SK-N-MC (cell line): ENCODE data around the gene MFN2.
"Not testable (repeated sequence)": the region's sequence is repeated elsewhere in the genome, so short reads cannot be mapped to it uniquely, and the experiment has no call there.

ENCODE experiments used
- DNase-seq: peaks from one replicate; pipeline ENCODE4 v3.0.0-alpha.2; 2011; ENCODE audit warnings: low read depth, low spot score
- H3K27ac ChIP-seq: fragments of 200-600 bp; sonication (generic); 2 replicates; pipeline ENCODE4 v1.5.1; 2016; ENCODE audit warnings: mixed run types
- H3K36me3 ChIP-seq: fragments of 200-600 bp; sonication (generic); 2 replicates; pipeline ENCODE4 v1.6.1; 2017; ENCODE audit warnings: antibody characterized with exemption, low read length, mixed read lengths; ENCODE audit not compliant: insufficient read depth
- H3K4me3 ChIP-seq: fragments of 200-600 bp; sonication (generic); 2 replicates; pipeline ENCODE4 v1.5.1; 2016
- H3K9ac ChIP-seq: fragments of 200-600 bp; sonication (generic); 2 replicates; pipeline ENCODE4 v1.8.0; 2017; ENCODE audit warnings: mixed run types, mixed read lengths; ENCODE audit not compliant: insufficient read length
- H3K9me3 ChIP-seq: fragments of 200-600 bp; sonication (generic); 2 replicates; pipeline ENCODE4 v1.6.1; 2017; ENCODE audit warnings: low read depth, mild to moderate bottlenecking, antibody characterized with exemption, low read length, moderate library complexity, mixed read lengths
- EZH2 ChIP-seq: fragments of 200-600 bp; sonication (generic); IDR thresholded peaks from one replicate; pipeline ENCODE4 v1.6.1; 2017; ENCODE audit warnings: antibody characterized with exemption
- FOXP2 ChIP-seq: optimal IDR thresholded peaks from 2 replicates; pipeline ENCODE3; 2011; ENCODE audit warnings: mild to moderate bottlenecking, moderate library complexity; ENCODE audit not compliant: insufficient read depth; ENCODE audit errors: extremely low read length, control extremely low read depth
- POLR2AphosphoS5 ChIP-seq: IDR thresholded peaks from 2 replicates; pipeline ENCODE4 v1.6.1; 2012; ENCODE audit warnings: mild to moderate bottlenecking, low read depth, low read length, borderline replicate concordance

MFN2 gene

DNA sequence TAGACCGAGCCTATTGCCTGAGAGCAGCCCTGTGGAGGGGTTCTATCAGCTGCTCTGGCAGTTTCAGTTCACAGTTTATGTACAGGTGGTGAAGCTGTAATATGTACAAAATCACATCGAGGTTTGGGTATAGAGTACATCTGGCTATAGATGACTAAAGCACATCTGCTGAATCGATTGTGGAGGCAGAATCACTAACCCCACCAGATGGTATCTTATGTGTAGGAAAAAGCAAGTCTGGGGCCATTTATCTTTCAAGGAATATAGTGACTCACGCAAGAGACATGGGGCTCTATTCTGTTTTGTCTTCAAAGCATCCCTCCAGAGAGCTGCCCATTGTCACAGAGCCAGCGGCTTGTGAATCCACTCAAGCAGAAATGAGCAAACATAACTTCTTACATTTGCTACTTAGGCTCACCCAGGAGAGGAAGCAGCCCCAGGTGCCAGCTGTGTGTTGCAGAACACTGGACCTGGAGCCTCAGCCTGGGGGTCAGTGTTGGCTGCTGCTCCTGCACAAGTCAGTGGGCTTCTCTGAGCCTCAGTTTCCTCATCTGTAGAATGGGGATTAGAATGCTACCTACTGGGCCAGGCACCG is 60.3 kb downstream of the MFN2 start:
- H3K27ac ChIP-seq = no peak overlapping the region
- TF ChIP-seq FOXP2 (no peak), EZH2 (no peak), POLR2AphosphoS5 (no peak)
- no peak overlapping the region for H3K4me3 ChIP-seq
- H3K9me3 ChIP-seq = no peaks in the 10 kb centered on the region
- no peak overlapping the region for H3K9ac ChIP-seq
- no peaks in the 10 kb centered on the region for H3K36me3 ChIP-seq
- DNase-seq = no peak

DNA sequence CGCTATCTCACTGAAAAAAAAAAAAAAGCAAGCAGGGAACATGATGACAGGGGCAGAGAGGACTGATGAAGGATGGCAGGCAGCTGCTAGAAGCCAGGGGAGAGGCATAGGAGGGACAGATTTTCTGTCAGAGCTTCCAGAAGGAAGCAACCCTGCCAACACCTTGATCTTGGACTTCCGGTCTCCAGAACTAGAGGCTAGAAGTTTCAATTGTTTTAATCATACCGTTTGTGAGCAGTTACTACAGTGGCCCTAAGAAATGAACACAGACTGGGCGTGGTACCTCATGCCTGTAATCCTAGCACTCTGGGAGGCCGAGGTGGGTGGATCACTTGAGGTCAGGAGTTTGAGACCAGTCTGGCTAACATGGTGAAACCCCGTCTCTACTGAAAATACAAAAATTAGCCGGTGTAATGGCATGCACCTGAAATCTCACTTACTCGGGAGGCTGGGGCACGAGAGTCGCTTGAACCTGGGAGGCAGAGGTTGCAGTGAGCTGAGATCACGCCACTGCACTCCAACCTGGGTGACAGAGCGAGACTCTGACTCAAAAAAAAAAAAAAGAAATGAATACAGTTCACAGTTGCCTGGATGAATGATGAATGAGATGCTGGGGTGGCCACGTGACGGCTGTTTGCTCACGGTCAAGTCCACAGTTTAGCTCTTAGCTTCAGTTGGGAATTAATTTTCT is 64.1 kb downstream of the MFN2 start:
- not testable (repeated sequence) for H3K9ac ChIP-seq, H3K4me3 ChIP-seq, DNase-seq, H3K27ac ChIP-seq, H3K9me3 ChIP-seq, H3K36me3 ChIP-seq

DNA sequence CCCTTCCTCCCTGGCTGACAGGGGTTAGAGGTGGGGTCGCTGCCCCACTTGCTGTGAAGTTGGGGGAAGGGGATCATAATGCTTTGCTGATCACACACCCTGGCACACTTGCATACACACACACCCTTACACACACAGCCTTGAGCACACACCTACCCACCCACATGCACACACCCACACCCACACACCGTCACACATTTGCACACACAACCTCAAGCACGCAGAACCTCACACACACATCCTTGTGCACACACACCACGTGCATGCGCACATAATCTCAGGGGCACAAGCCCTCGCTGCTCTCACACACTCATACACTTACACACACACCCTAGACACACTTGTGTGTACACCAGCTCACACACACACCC is 66.5 kb downstream of the MFN2 start:
- no peak overlapping the region for H3K4me3 ChIP-seq
- DNase-seq = no peak

DNA sequence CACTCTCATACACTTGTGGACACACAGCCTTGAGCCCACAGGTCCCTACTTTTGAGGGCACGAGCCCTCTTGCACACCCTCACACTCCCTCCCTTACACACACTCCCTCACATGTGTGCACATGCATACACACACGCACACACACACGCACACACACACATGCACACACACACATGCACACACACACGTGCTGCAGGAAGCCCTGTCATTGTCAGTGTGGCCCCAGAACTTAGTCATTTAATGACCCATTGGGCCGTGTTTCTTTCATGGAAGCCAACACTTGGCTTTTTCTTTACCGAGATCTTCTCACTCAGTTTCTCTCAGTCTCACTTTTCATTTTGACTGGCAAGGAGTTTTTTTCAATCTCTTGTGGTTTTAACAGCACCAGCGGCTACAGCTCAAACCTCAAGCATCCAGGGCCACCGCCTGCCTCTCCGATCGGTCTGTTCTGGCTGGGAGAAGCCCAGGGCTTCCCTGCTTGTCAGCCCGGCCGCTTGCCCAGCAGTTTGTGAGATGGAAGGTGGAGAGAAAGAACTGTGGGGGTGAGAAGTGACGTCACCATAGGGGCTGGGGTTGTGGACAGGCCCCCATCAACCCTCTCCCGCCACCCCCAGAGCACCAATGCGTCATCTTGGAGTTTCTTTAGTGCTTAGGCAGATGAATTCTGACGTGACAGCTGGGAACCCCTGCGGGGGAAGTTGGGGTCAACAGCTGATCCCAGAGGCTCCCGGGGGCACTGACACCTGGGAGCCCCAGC is 67.1 kb downstream of the MFN2 start:
- no peak overlapping the region for H3K27ac ChIP-seq
- H3K9me3 ChIP-seq = no peaks in the 10 kb centered on the region
- TF ChIP-seq POLR2AphosphoS5 = no peak
- TF ChIP-seq FOXP2 = no peak
- TF ChIP-seq EZH2 = no peak
- no peak overlapping the region for H3K4me3 ChIP-seq
- H3K9ac ChIP-seq = no peak overlapping the region
- no peak for DNase-seq
- H3K36me3 ChIP-seq = no peaks in the 10 kb centered on the region

More for the DNA sequence above, 66.5 kb downstream of the MFN2 start:
- Histone ChIP-seq H3K27ac (no peak overlapping the region), H3K9me3 (no peaks in the 10 kb centered on the region), H3K36me3 (no peaks in the 10 kb centered on the region), H3K9ac (no peak overlapping the region)
- no peak for TF ChIP-seq POLR2AphosphoS5
- no peak for TF ChIP-seq FOXP2
- no peak for TF ChIP-seq EZH2

DNA sequence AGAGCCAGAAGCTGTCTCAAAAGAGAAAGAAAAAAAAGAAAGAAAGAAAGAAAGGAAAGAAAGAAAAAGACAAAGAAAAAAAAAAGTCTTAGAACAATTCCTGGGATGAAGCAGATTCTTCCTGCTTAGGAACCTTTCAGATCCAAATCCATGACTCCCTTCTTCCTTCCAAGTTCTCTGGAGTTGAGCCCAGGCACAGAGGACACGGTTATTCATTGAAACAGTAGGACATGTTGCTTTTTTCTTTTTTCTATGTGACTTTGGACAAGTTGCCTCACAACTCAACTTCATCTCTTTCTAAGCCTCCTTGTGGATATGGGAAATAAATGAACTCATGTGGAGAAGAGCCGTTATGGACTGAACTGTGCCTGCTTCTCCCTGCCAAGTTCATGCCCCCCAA is 68.1 kb downstream of the MFN2 start:
- Histone ChIP-seq H3K36me3 (no peaks in the 10 kb centered on the region), H3K4me3 (no peak overlapping the region), H3K9me3 (no peaks in the 10 kb centered on the region), H3K27ac (no peak overlapping the region), H3K9ac (no peak overlapping the region)
- TF ChIP-seq POLR2AphosphoS5 = no peak
- TF ChIP-seq FOXP2 = no peak
- TF ChIP-seq EZH2 = no peak
- DNase-seq = no peak

DNA sequence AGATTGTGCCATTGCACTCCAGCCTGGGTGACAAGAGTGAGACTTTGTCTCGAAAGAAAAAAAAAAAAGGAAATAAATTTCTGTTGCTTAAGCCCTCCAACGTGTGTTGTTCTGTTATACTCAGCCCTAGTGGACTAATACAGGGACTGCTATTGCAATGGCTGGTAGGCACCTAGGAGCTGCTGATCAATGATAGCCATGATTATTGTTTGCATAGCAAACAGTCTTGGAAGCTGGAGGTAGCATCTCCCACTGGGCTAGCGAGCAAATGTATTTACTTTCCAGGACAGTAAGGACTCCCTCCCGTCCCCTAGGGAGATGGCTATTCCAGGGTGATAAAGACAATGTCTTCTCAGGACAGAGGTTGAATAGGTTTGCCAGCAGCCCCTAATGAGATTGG is 69.4 kb downstream of the MFN2 start:
- Histone ChIP-seq H3K36me3 (no peaks in the 10 kb centered on the region), H3K9me3 (no peaks in the 10 kb centered on the region), H3K27ac (no peak overlapping the region), H3K4me3 (no peak overlapping the region), H3K9ac (no peak overlapping the region)
- DNase-seq = no peak
- TF ChIP-seq EZH2 (no peak), POLR2AphosphoS5 (no peak), FOXP2 (no peak)

DNA sequence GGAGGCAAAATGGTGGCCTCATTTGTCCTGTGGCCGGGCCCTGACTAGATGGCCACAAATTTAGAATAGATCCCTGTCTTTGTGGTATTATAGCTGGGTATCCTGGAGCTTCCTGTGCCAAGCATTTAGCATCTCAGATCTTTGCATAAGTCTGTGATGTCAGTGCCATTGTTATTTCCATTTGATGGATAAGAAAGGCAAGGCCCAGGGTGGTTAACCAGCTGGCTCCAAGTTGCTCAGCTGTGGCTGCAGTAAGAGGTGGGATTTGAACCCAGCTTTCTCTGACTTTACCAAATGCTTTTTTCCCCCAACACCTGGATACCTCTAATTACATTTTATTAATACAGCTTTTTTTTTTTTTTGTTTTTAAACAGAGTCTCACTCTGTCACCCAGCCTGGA is 71.1 kb downstream of the MFN2 start:
- TF ChIP-seq POLR2AphosphoS5 = no peak
- TF ChIP-seq EZH2 = no peak
- no peak for TF ChIP-seq FOXP2
- Histone ChIP-seq H3K36me3 (no peaks in the 10 kb centered on the region), H3K4me3 (no peak overlapping the region), H3K27ac (no peak overlapping the region), H3K9ac (no peak overlapping the region), H3K9me3 (no peaks in the 10 kb centered on the region)
- DNase-seq = no peak

DNA sequence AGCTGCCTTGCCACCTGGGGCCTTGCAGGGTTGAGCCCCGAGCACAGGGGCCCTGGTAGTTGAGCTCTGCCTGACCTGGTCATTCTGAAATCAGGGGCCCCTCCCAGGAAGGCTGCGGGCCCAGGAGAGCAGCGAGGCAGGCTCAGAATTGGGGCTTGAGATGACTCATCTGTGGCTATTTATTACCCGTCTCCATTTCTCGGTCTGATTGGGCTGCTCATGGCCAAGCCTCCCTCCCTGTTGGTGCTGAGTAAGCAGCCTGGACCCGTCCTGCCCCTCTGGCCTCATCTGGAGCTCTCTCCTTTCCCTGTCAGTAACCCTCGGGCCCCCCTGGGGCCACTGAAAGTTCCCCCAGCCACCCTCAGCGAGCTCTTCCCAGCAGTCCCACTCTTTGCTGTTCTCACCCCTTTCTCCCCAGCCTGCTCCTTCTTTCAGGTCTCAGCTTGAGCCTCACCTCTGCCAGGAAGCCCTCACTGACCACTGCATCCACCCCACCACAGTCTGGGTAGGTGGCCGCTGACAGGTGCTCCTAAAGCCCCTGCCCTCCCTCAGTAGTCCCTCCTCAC is 71.8 kb downstream of the MFN2 start:
- TF ChIP-seq EZH2 (no peak), POLR2AphosphoS5 (no peak), FOXP2 (no peak)
- Histone ChIP-seq H3K4me3 (no peak overlapping the region), H3K9ac (no peak overlapping the region), H3K27ac (no peak overlapping the region), H3K9me3 (no peaks in the 10 kb centered on the region), H3K36me3 (no peaks in the 10 kb centered on the region)
- DNase-seq = no peak
